Stimulated activated memory B cell treated with anti-CD40 and anti-IgM and Interleukin-4, amounts not matched to agents 10 μg/mL and 1 μg/mL and 100 μg/mL, for 72 hours (primary cell): ENCODE results near the gene DIP2C.
"Not testable (repeated sequence)": the region's sequence is repeated elsewhere in the genome, so short reads cannot be mapped to it uniquely, and the experiment has no call there.

Experiments used
- ATAC-seq: fragments of 150-1000 bp; cut with Tn5 transposase; 2 replicates; pipeline ENCODE4 v1.10.0; 2021
- H3K27ac Mint-ChIP-seq: one replicate; pipeline ENCODE4 v1.8.0; 2022; ENCODE audit warnings: mild to moderate bottlenecking, mixed read lengths
- H3K27me3 Mint-ChIP-seq: one replicate; pipeline ENCODE4 v1.8.0; 2022; ENCODE audit warnings: mixed read lengths
- H3K36me3 Mint-ChIP-seq: one replicate; pipeline ENCODE4 v1.8.0; 2022; ENCODE audit warnings: mixed read lengths
- H3K4me1 Mint-ChIP-seq: one replicate; pipeline ENCODE4 v1.8.0; 2022; ENCODE audit warnings: mixed read lengths
- H3K4me3 Mint-ChIP-seq: one replicate; pipeline ENCODE4 v1.8.0; 2022; ENCODE audit warnings: mild to moderate bottlenecking, moderate library complexity, mixed read lengths
- H3K9me3 Mint-ChIP-seq: one replicate; pipeline ENCODE4 v1.8.0; 2022; ENCODE audit warnings: mixed read lengths

Gene DIP2C

GRCh38 chr10:479706-480497 is 209.6 kb downstream of the DIP2C start:
- H3K9me3 Mint-ChIP-seq, H3K36me3 Mint-ChIP-seq, H3K27me3 Mint-ChIP-seq, ATAC-seq, H3K4me3 Mint-ChIP-seq, H3K27ac Mint-ChIP-seq, H3K4me1 Mint-ChIP-seq: not testable (repeated sequence)

- Mint-ChIP-seq H3K9me3 (peaks cover 8% of the 10 kb centered on the region), H3K27ac (no peak overlapping the region), H3K27me3 (peaks cover 13% of the 10 kb centered on the region), H3K4me1 (peaks cover 7% of the 10 kb centered on the region), H3K36me3 (no peaks in the 10 kb centered on the region), H3K4me3 (no peak overlapping the region)
- ATAC-seq, result no peak
These were observed 210.8 kb downstream of the DIP2C start for GRCh38 chr10:478471-479245.

GRCh38 chr10:477620-478019 is 211.8 kb downstream of the DIP2C start:
- Mint-ChIP-seq H3K36me3 (no peaks in the 10 kb centered on the region), H3K4me1 (peaks cover 7% of the 10 kb centered on the region), H3K27me3 (peaks cover 13% of the 10 kb centered on the region), H3K27ac (peak overlapping the region; percentile 57), H3K9me3 (peaks cover 8% of the 10 kb centered on the region), H3K4me3 (no peak overlapping the region)
- no peak for ATAC-seq

- Mint-ChIP-seq H3K27ac (no peak overlapping the region), H3K9me3 (peaks cover 8% of the 10 kb centered on the region), H3K36me3 (no peaks in the 10 kb centered on the region), H3K4me1 (peaks cover 7% of the 10 kb centered on the region), H3K27me3 (peaks cover 13% of the 10 kb centered on the region), H3K4me3 (no peak overlapping the region)
- ATAC-seq, result no peak
These were observed 213.1 kb downstream of the DIP2C start for GRCh38 chr10:476455-476780.

- ATAC-seq, result no peak
- Mint-ChIP-seq H3K27me3 (peaks cover 13% of the 10 kb centered on the region), H3K4me3 (no peak overlapping the region), H3K36me3 (no peaks in the 10 kb centered on the region), H3K4me1 (peaks cover 7% of the 10 kb centered on the region), H3K9me3 (peaks cover 8% of the 10 kb centered on the region), H3K27ac (no peak overlapping the region)
These were observed 213.6 kb downstream of the DIP2C start for GRCh38 chr10:475709-476454.

- Mint-ChIP-seq H3K27me3 (peaks cover 13% of the 10 kb centered on the region), H3K27ac (no peak overlapping the region), H3K9me3 (peaks cover 8% of the 10 kb centered on the region), H3K4me3 (no peak overlapping the region), H3K4me1 (peaks cover 7% of the 10 kb centered on the region), H3K36me3 (no peaks in the 10 kb centered on the region)
- ATAC-seq, result no peak
These were observed 214.5 kb downstream of the DIP2C start for GRCh38 chr10:474946-475345.

- Mint-ChIP-seq H3K36me3 (no peaks in the 10 kb centered on the region), H3K4me3 (no peak overlapping the region), H3K9me3 (peaks cover 8% of the 10 kb centered on the region), H3K4me1 (peaks cover 7% of the 10 kb centered on the region), H3K27ac (no peak overlapping the region), H3K27me3 (peaks cover 13% of the 10 kb centered on the region)
- no peak for ATAC-seq
These were observed 215.1 kb downstream of the DIP2C start for GRCh38 chr10:474406-474805.

- Mint-ChIP-seq H3K36me3 (no peaks in the 10 kb centered on the region), H3K4me1 (peaks cover under 1% of the 10 kb centered on the region), H3K4me3 (no peak overlapping the region), H3K27me3 (peaks cover 13% of the 10 kb centered on the region), H3K27ac (no peak overlapping the region), H3K9me3 (peaks cover 5% of the 10 kb centered on the region)
- ATAC-seq, result no peak
These were observed 217.1 kb downstream of the DIP2C start for GRCh38 chr10:472241-472910.

GRCh38 chr10:470339-471003 is 219.0 kb downstream of the DIP2C start:
- peaks cover 2% of the 10 kb centered on the region for H3K9me3 Mint-ChIP-seq
- H3K27me3 Mint-ChIP-seq, result peaks cover 13% of the 10 kb centered on the region
- no peak overlapping the region for H3K4me3 Mint-ChIP-seq
- no peaks in the 10 kb centered on the region for H3K4me1 Mint-ChIP-seq
- H3K27ac Mint-ChIP-seq, result no peak overlapping the region
- ATAC-seq, result no peak
- no peaks in the 10 kb centered on the region for H3K36me3 Mint-ChIP-seq

- no peak overlapping the region for H3K27ac Mint-ChIP-seq
- H3K9me3 Mint-ChIP-seq, result peaks cover 2% of the 10 kb centered on the region
- H3K36me3 Mint-ChIP-seq, result no peaks in the 10 kb centered on the region
- no peak for ATAC-seq
- H3K27me3 Mint-ChIP-seq, result peaks cover 10% of the 10 kb centered on the region
- H3K4me1 Mint-ChIP-seq, result no peaks in the 10 kb centered on the region
- no peak overlapping the region for H3K4me3 Mint-ChIP-seq
These were observed 219.5 kb downstream of the DIP2C start for GRCh38 chr10:469947-470338.

- Mint-ChIP-seq H3K4me3 (no peak overlapping the region), H3K36me3 (peaks cover 7% of the 10 kb centered on the region), H3K27ac (no peak overlapping the region), H3K4me1 (no peaks in the 10 kb centered on the region), H3K27me3 (peaks cover 20% of the 10 kb centered on the region), H3K9me3 (peaks cover 2% of the 10 kb centered on the region)
- no peak for ATAC-seq
These were observed 229.7 kb downstream of the DIP2C start for GRCh38 chr10:459743-460142.

- no peak for ATAC-seq
- Mint-ChIP-seq H3K27me3 (peaks cover 20% of the 10 kb centered on the region), H3K9me3 (no peaks in the 10 kb centered on the region), H3K36me3 (peaks cover 7% of the 10 kb centered on the region), H3K27ac (no peak overlapping the region), H3K4me1 (no peaks in the 10 kb centered on the region), H3K4me3 (no peak overlapping the region)
These were observed 231.0 kb downstream of the DIP2C start for GRCh38 chr10:458421-458851.

GRCh38 chr10:456486-456885 is 233.0 kb downstream of the DIP2C start:
- Mint-ChIP-seq H3K27me3 (peaks cover 10% of the 10 kb centered on the region), H3K9me3 (no peaks in the 10 kb centered on the region), H3K4me1 (peaks cover 5% of the 10 kb centered on the region)

GRCh38 chr10:454860-455259 is 234.6 kb downstream of the DIP2C start:
- Mint-ChIP-seq H3K9me3 (no peaks in the 10 kb centered on the region), H3K27me3 (peaks cover 3% of the 10 kb centered on the region), H3K4me3 (no peak overlapping the region), H3K36me3 (no peaks in the 10 kb centered on the region), H3K27ac (no peak overlapping the region), H3K4me1 (peaks cover 20% of the 10 kb centered on the region)
- ATAC-seq, result no peak

More at GRCh38 chr10:456486-456885, 233.0 kb downstream of the DIP2C start:
- Mint-ChIP-seq H3K27ac (no peak overlapping the region), H3K36me3 (no peaks in the 10 kb centered on the region), H3K4me3 (no peak overlapping the region)
- ATAC-seq, result no peak
